Mucosa of descending colon (tissue), 3 donors: Measurements from ENCODE around the gene ADARB1. TPM values are rescaled to one million over a fixed set of nuclear protein-coding genes. Genes with fewer than 3 reads are reported as not detected.

Experiments used
- ATAC-seq: fragments of 200-7000 bp; cut with Tn5 transposase; one replicate; pipeline ENCODE4 v1.9.1; 2020; ENCODE audit warnings: mild to moderate bottlenecking, moderate library complexity
- DNase-seq, 3 donors: peaks; one replicate each; pipeline ENCODE4 v3.0.0-alpha.2; 2020
- H3K36me3 ChIP-seq: fragments of 200-600 bp; one replicate; pipeline ENCODE4 v1.8.0; 2021; ENCODE audit warnings: low read depth, mild to moderate bottlenecking
- H3K4me1 ChIP-seq: fragments of 200-600 bp; one replicate; pipeline ENCODE4 v1.8.0; 2021; ENCODE audit warnings: low read depth, mild to moderate bottlenecking
- H3K4me3 ChIP-seq: fragments of 200-600 bp; one replicate; pipeline ENCODE4 v1.8.0; 2021; ENCODE audit warnings: mild to moderate bottlenecking
- H3K9me3 ChIP-seq: fragments of 200-600 bp; one replicate; pipeline ENCODE4 v1.8.0; 2021; ENCODE audit warnings: mild to moderate bottlenecking
- intact Hi-C, 2 donors: fragments of 100-400 bp; cut with DNase I in 1 of 2; cut with micrococcal nuclease in 1 of 2; formaldehyde crosslinking; loops; one replicate each; pipeline versions ENCODE4 v1.11.0 to v1.11.1; 2022; cut with DNase I, micrococcal nuclease
- total RNA-seq, 3 donors: library from RNA; stranded (reverse); fragmentation: NEBNext Ultra II Directional in 2 of 3; extraction: Animal tissue kit (Norgen Biotek cat#: 25700) in 2 of 3; gene quantifications; one replicate each; pipeline versions ENCODE4 v1.2.1 to v1.2.4, GENCODE V29; 2021 to 2023
- TF ChIP-seq, protein P1 (sequence below): fragments of 200-600 bp; IDR thresholded peaks from one replicate; pipeline ENCODE4 v1.8.0; 2022; ENCODE audit warnings: antibody characterized with exemption, mild to moderate bottlenecking
- donor health status: DM: no; HTN: no; CAD: no; lungs with moderate emphysema.
- donor health status: DM: no; HTN: no; CAD: no.
- donor health status: DM: no; HTN: yes; CAD: no.

Gene ADARB1
- total RNA-seq, 3 donors from 2014 or later = 5.4 to 91.2 (median 8.8) TPM

DNA sequence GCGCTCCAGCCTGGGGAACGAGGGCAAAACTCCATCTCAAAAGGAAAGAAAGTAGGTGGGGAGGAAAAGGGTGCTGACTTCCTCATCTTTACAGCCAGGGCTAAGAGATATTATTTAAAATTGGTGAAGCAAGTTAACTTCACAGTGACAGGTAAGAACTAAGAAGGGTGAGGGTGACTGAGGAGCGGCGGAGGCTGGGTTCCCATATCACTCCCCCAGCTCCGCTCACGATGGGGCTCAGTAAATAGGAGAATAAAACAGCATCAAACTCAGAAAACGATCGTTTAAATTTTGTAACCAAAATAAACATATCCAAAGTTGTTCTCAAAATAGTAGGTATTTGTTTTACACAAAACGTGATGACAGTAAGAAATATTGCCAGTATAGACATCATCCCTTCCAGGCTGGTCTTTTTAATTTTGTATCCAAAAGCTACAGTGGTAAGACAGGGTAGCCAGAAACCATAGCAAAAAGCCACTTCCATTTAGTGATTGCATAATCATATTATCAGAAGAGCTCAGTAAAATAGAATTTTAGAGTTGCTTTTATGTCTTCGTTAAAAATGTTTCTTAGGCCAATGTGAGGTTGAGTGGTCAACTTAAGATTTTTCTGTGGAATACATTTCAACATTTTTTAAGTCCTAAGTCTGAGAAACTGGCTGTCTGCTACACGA is 26.2 kb upstream of the ADARB1 start:
- intact Hi-C loops = no loop called here
- H3K9me3 ChIP-seq = no peaks in the 10 kb centered on the region
- no peak for DNase-seq
- TF ChIP-seq, protein P1, sequence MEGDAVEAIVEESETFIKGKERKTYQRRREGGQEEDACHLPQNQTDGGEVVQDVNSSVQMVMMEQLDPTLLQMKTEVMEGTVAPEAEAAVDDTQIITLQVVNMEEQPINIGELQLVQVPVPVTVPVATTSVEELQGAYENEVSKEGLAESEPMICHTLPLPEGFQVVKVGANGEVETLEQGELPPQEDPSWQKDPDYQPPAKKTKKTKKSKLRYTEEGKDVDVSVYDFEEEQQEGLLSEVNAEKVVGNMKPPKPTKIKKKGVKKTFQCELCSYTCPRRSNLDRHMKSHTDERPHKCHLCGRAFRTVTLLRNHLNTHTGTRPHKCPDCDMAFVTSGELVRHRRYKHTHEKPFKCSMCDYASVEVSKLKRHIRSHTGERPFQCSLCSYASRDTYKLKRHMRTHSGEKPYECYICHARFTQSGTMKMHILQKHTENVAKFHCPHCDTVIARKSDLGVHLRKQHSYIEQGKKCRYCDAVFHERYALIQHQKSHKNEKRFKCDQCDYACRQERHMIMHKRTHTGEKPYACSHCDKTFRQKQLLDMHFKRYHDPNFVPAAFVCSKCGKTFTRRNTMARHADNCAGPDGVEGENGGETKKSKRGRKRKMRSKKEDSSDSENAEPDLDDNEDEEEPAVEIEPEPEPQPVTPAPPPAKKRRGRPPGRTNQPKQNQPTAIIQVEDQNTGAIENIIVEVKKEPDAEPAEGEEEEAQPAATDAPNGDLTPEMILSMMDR = no peak
- no peak overlapping the region for H3K4me3 ChIP-seq
- H3K36me3 ChIP-seq = no peaks in the 10 kb centered on the region
- no peak for ATAC-seq
- H3K4me1 ChIP-seq = no peaks in the 10 kb centered on the region

DNA sequence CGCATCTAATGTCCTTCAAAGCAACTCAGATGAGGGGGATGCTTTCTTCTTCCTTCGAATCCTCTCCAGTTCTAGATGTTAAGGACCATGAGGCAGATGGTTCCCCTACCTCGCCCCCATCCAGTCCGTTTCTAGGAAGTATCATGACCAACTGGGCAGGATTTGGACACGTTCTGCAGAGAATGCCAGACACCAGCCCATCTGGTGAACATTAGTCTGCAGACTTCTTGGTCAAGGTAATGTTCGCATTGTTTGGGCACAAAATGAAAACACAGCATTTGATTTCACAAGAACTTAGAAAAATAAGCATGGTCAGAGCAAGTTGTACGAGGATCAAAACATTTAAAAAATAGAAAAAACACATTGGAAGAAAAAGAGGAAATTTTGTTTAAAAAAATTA is 25.4 kb upstream of the ADARB1 start:
- no peak overlapping the region for H3K4me3 ChIP-seq
- ATAC-seq = no peak
- H3K4me1 ChIP-seq = no peaks in the 10 kb centered on the region
- intact Hi-C loops = no loop called here
- no peaks in the 10 kb centered on the region for H3K36me3 ChIP-seq
- DNase-seq = no peak
- TF ChIP-seq, protein P1 = no peak
- H3K9me3 ChIP-seq = no peaks in the 10 kb centered on the region

DNA sequence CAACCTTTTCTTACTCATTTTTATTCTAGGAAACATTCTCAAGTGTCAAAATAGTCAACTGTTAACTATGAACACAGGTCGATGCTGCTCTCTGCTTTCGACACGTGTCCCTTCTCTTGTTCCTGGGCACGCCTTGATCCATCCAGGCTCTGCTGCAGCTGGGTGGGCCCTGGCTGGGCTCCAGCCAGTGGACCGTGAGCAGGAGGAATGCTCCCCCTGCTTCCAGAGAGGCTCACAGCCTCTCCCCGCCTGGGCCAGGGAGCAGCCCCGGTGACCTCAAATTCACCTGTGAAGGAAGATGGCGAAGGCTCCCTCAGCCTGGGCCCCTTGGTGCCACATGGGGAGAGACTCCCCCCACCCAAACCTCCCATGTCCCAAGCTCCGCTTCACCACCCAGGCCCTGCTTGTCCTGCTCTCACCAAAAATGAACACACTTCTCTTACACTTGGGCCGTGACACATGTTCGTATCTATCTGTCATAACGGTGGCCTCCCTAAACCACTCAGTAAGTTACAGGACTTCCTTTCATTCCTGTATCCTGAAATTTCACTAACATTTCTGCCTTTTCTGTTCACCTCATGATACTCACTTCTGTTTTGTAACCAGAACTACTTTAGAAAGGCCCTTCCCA is 24.6 kb upstream of the ADARB1 start:
- Histone ChIP-seq H3K4me3 (no peak overlapping the region), H3K4me1 (no peaks in the 10 kb centered on the region), H3K36me3 (no peaks in the 10 kb centered on the region), H3K9me3 (no peaks in the 10 kb centered on the region)
- ATAC-seq = no peak
- no peak for DNase-seq
- intact Hi-C loops = no loop called here
- TF ChIP-seq, protein P1 = no peak

DNA sequence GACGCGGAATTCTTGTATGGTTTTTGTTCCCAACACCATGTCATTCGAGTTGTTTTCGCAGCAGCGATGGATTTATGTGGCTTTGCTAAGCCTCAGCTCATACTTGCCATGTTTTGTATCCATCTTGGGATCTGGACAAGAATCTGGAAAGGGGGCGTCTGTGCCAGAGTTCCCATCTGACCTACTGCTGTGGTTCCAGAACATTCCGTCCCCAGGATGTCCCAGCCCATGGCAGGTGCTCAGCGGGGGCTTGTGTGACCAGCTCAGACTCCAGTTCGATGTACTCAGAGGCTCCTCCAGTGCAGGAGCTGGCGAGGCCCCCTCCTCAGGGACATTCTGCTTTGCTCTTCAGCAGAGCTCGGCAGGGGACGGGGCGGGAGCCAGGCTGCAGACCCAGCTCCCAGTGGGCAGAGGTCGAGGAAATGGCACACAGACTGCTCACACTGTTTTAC is 24.0 kb upstream of the ADARB1 start:
- intact Hi-C loops = no loop called here
- no peak for DNase-seq
- no peak overlapping the region for H3K4me3 ChIP-seq
- H3K4me1 ChIP-seq = no peaks in the 10 kb centered on the region
- TF ChIP-seq, protein P1 = no peak
- ATAC-seq = no peak
- no peaks in the 10 kb centered on the region for H3K36me3 ChIP-seq
- H3K9me3 ChIP-seq = no peaks in the 10 kb centered on the region

DNA sequence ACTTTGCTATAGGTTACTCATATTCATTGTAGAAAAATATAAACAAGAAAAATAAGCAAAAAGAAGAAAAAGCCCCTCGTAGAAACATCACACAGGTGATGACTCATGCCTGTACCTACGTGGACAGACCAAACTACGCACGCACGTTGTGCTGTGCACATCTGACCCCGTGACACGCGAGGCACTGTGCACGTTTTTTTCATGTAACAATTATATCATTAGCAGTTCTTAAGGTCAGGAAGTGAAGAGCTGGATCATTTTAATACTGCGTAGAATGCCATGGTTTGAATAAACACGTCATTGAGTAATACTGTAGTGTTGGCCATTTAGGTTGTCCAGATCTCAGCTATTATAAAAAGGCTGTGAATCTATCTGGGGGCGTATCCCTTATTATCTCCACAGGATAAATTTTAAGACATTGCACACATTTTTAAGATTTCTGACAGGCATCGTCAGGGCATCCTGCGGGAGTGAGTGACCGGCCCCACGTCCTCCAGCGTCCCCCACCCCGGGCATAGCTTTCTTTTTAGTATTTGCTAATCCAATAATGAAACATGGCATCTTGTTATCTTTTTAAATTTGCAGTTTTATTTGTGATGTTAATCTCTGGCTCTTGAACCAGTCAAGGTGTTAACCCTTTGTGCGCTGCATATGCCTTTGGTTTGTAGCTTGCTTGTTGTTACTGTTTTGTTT is 23.4 kb upstream of the ADARB1 start:
- no peak for ATAC-seq
- H3K4me1 ChIP-seq = no peaks in the 10 kb centered on the region
- intact Hi-C loops = no loop called here
- TF ChIP-seq, protein P1 = no peak
- H3K4me3 ChIP-seq = no peak overlapping the region
- DNase-seq = no peak
- no peaks in the 10 kb centered on the region for H3K9me3 ChIP-seq
- no peaks in the 10 kb centered on the region for H3K36me3 ChIP-seq
